ENCODE measurements around the gene BCL7A.
"Not testable (repeated sequence)": the region's sequence is repeated elsewhere in the genome, so short reads cannot be mapped to it uniquely, and the experiment has no call there.

Gene BCL7A

GRCh38 chr12:122054842-122055520 lies 33.3 kb downstream of the BCL7A start:
- TF ChIP-seq, protein P1, sequence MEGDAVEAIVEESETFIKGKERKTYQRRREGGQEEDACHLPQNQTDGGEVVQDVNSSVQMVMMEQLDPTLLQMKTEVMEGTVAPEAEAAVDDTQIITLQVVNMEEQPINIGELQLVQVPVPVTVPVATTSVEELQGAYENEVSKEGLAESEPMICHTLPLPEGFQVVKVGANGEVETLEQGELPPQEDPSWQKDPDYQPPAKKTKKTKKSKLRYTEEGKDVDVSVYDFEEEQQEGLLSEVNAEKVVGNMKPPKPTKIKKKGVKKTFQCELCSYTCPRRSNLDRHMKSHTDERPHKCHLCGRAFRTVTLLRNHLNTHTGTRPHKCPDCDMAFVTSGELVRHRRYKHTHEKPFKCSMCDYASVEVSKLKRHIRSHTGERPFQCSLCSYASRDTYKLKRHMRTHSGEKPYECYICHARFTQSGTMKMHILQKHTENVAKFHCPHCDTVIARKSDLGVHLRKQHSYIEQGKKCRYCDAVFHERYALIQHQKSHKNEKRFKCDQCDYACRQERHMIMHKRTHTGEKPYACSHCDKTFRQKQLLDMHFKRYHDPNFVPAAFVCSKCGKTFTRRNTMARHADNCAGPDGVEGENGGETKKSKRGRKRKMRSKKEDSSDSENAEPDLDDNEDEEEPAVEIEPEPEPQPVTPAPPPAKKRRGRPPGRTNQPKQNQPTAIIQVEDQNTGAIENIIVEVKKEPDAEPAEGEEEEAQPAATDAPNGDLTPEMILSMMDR (IDR thresholded peaks at IDR 0.05; ENCODE audit: control insufficient read depth, extremely low read depth, insufficient read depth): no peak
- no peak for DNase-seq (ENCODE audit: low read depth)
- no peak overlapping the region for H3K4me3 ChIP-seq (ENCODE audit: low read depth, low read length)

DNA sequence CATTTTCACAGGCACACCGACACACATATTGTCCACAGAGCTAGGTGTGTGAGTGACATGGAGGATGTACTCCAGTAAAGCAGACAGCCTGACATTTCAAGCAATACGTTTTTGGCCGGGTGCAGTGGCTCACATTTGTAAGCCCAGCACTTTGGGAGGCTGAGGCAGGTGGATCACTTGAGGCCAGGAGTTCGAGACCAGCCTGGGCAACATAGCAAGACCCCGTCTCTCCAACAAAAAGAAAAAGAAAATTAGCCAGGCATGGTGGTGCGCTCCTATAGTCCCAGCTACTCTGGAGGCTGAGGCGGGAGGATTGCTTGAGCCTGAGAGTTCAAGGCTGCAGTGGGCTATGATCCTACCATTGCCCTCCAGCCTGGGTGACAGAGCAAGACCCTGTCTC lies 34.7 kb downstream of the BCL7A start:
- DNase-seq (ENCODE audit: low read depth); H3K4me3 ChIP-seq (ENCODE audit: low read depth, low read length): not testable (repeated sequence)

DNA sequence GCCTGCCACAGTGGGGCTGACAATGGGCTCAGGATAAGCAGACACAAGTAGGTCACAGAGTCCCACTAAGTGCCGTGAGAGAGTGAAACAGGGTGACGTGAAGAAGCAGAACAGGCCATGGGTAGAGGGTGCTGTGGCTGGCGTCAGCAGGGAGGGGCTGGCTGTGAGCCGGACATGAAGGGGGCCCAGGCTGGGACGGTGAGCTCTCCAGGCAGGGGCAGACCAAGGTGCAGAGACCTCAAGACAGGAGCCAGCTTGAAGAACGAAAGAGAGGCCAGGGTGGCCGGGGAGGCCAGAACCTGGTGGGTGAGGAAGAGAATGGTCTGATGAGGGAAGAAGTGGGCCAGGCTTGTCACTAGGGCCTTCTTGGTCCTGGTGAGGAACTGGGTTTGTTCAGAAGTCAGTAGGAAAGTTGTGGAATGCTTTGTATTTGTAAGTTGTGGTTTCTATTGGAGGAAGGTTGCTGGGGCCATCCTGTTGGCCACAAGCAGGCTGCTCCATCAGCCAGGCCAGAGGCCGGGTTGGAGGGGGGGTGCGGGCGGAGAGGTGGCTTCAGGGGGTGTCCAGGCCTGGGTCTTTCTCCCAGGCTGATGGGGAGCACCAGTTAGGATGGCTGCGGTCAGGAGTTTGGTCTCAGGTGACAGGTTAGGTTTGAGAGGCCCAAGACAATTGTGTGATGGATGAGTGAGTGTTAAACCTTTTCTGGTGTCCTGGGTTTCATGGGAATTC lies 35.5 kb downstream of the BCL7A start:
- TF ChIP-seq, protein P1 (IDR thresholded peaks at IDR 0.05; ENCODE audit: control insufficient read depth, extremely low read depth, insufficient read depth): no peak
- no peak for DNase-seq (ENCODE audit: low read depth)
- no peak overlapping the region for H3K4me3 ChIP-seq (ENCODE audit: low read depth, low read length)

DNA sequence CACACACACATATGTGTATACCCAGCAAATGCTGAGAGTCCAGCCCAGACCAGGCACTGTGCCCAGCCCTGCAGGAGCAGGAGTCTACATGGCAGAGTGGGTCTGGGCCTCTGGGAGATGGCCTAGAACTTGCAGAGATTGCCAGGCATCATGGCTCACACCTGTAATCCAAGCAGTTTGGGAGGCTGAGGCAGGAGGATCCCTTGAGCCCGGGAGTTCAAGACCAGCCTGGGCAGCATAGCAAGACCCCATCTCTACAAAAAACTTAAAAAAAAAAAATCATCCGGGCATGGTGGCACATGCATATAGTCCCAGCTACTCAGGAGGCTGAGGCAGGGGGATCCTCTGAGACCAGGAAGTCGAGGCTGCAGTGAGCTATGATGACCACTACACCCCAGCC lies 36.1 kb downstream of the BCL7A start:
- TF ChIP-seq, protein P1 (IDR thresholded peaks at IDR 0.05; ENCODE audit: control insufficient read depth, extremely low read depth, insufficient read depth): no peak
- no peak for DNase-seq (ENCODE audit: low read depth)
- H3K4me3 ChIP-seq (ENCODE audit: low read depth, low read length): no peak overlapping the region

DNA sequence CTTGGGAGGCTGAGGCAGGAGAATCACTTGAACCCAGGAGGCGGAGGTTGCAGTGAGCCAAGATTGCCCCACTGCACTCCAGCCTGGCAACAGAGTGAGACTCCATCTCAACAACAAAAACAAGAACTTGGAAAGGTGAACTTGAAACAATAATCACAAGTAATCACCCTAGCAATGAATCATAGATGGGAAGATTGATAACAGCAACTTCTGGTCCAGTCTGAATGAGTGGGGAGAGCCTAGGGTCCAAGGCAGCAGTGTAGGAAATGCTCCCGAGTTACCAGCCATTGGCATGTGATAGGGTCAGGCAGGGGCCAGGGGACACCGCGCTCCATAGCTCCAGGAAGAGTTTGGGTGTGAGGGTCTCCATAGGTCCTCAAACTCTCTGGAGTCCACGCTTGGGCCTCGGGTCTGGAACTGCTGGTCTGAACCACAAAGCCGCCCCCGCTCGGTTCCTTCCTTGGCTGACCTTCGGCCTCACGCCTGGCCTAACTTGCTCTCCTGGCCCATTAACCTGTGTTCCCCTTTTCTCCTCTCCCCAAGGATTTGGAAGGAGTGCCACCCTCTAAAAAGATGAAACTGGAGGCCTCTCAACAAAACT lies 37.0 kb downstream of the BCL7A start:
- TF ChIP-seq, protein P1 (IDR thresholded peaks at IDR 0.05; ENCODE audit: control insufficient read depth, extremely low read depth, insufficient read depth): no peak
- no peak for DNase-seq (ENCODE audit: low read depth)
- H3K4me3 ChIP-seq (ENCODE audit: low read depth, low read length): no peak overlapping the region

DNA sequence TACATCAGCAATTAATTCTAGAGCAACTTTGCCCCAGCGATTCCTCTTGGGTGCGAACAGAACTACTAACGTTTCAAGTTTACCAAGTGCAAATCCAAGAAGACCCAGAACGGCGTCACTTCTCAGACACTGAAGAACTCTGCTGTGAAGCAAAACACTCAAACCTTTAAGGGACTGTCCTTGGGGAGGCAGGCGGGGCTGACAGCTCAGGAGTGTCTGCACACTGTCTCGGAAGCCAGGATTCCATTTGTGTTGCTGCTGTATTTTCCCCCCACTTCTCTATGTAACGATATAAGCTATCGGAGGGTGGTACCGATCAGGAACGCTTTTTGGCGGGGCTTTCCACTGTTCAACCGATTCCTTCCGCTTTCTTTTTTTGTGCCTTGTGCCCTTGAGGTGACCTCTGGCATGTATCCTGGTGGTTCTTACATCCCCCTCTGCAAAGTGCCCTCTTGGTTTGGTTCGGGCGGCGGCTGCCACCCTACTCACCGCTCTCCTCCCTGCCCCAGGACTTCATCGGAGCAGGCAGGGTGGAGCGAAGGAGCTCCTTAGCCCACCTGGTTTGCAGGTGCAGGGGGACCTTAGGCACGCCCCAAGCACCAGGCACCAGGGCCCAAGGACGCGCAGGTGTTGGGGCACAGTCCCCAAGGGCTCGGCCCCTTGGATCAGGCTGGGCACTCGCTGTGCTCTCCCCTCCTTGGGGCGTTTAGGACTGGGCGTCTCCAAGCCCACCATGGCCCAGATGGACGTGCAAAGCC lies 37.7 kb downstream of the BCL7A start:
- TF ChIP-seq, protein P1 (IDR thresholded peaks at IDR 0.05; ENCODE audit: control insufficient read depth, extremely low read depth, insufficient read depth): no peak
- no peak overlapping the region for H3K4me3 ChIP-seq (ENCODE audit: low read depth, low read length)
- DNase-seq (ENCODE audit: low read depth): no peak

DNA sequence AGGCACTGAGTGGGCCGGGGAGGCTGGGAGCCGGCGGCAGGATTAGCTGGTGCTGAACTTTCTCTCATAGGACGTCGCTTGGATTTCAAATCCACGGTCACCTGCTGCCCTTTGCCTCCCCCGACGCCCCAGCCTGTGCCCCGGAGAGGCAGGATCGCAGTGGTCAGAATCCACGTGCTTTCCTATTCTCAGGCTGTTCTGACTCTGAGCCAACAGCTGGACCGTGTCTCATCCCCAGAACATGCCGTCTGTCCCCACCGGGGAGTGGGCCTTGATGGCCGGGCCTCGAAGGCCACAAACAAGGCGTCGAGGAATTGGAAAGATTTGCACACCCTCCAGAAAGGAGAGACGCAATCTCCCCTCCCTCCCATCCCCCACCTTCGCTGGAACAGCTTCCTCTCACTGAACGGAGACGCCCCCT lies 38.4 kb downstream of the BCL7A start:
- no peak for DNase-seq (ENCODE audit: low read depth)
- TF ChIP-seq, protein P1 (IDR thresholded peaks at IDR 0.05; ENCODE audit: control insufficient read depth, extremely low read depth, insufficient read depth): no peak
- H3K4me3 ChIP-seq (ENCODE audit: low read depth, low read length): no peak overlapping the region
